ENCODE data around the gene RAB32.
A peak's percentile ranks its signal among the peaks of the same experiment; 100 is the strongest.

Gene RAB32

DNA sequence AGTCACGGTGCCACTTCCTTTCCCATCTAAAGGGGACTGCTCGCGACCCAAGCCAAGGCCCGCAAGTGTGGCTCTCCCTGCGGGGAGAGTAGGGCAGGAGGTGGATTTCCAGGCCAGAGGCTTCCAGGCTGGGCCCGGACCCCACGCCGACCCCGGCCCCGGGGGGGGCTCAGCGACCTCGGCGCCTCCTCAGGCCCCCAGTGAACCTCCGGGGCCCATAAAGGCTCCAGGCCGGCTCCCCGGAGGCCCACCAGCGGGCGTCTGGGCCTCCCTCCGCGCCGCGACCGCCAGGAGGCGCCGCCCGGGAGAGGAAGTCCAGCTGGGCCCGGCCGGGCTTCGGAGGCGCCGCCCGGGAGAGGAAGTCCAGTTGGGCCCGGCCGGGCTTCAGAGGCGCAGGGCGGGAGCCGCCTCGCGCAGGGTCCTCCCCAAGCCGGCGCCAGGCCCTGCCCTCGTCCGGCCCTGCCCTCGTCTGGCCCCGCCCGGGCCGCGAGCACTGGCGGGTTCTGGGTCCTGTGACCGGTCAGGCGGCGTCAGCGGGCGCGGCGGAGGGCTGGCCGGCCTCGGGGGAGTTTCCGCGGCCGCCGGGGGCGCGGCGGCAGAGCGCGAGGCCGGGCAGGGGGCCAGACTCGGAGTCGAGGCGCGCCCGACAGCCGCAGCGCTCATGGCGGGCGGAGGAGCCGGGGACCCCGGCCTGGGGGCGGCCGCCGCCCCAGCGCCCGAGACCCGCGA, at the start of gene RAB32:
TSS of gene RAB32 (plus strand) at position 623 of the 729 bp plus-strand sequence. CDS start at position 662, 39 bp downstream.
- Histone ChIP-seq H3K9ac (ENCODE audit: low read length in 5 of 5) (peak within 1 kb of the TSS; percentile 75 to 95 (median 91)), H3K4me3 (ENCODE audit: low read depth in 1 of 5, low read length in 5 of 5) (peak within 1 kb of the TSS; percentile 77 to 94 (median 85)), H3K27me3 (ENCODE audit: control insufficient read depth in 5 of 5, insufficient read depth in 4 of 5, low read length in 5 of 5) (no peaks in the 10 kb centered on the region), H3K4me1 (ENCODE audit: control insufficient read depth in 5 of 5, insufficient read depth in 5 of 5, low read length in 5 of 5) (peaks cover 3 to 38% (median 31%) of the 10 kb centered on the region in 5 donors), H3K27ac (ENCODE audit: low read depth, low read length) (peak within 1 kb of the TSS; percentile 97), H3K9me3 (ENCODE audit: control insufficient read depth in 5 of 5, low read length in 5 of 5) (no peaks in the 10 kb centered on the region), H3K36me3 (ENCODE audit: control insufficient read depth in 5 of 5, insufficient read depth in 5 of 5, low read length in 5 of 5) (no peaks in the 10 kb centered on the region)

DNA sequence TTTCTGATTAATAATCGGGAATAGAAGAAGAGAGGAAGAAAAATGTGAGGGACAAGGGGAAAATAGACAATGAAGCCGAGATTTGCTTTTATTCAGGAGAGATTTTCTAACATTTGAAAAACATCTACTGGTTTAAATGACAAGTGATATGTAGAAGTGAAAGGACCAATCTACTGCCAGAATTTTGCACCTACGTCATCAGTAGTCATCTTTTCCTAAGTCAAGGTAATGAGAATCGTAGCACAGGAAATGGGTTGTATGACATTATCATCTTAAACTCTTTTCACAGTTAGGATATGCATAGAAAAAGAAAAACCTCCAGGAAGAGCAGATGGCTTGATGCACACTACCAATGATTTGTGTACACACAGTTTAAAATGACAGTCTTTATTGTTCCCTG, 45.3 kb upstream of the RAB32 start:
- H3K9ac ChIP-seq (ENCODE audit: low read length in 5 of 5): no peak overlapping the region
- H3K9me3 ChIP-seq (ENCODE audit: control insufficient read depth in 5 of 5, low read length in 5 of 5): no peaks in the 10 kb centered on the region
- no peaks in the 10 kb centered on the region for H3K27me3 ChIP-seq (ENCODE audit: control insufficient read depth in 5 of 5, insufficient read depth in 4 of 5, low read length in 5 of 5)
- H3K27ac ChIP-seq (ENCODE audit: low read depth, low read length): no peak overlapping the region
- no peaks in the 10 kb centered on the region for H3K4me1 ChIP-seq (ENCODE audit: control insufficient read depth in 5 of 5, insufficient read depth in 5 of 5, low read length in 5 of 5)
- H3K36me3 ChIP-seq (ENCODE audit: control insufficient read depth in 5 of 5, insufficient read depth in 5 of 5, low read length in 5 of 5): no peaks in the 10 kb centered on the region
- no peak overlapping the region for H3K4me3 ChIP-seq (ENCODE audit: low read depth in 1 of 5, low read length in 5 of 5)

DNA sequence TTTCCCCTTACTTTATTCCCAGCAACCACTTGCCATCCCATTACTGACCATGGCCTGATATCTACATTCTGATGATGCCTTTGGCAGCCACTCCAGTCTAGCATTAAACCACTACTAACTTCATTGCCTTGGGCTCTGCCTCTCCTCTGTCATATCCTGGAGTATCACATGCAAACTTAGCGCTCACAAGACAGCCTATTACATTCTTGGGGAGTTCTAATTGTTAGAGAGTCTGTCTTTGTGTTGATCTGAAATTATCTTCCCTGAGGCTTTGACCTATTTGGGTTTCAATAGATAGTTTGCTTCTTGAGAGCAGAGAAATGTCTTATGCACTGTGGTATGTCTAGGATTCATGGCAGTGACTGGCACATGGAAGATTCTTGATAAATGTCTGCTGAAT, 40.5 kb upstream of the RAB32 start:
- no peaks in the 10 kb centered on the region for H3K27me3 ChIP-seq (ENCODE audit: control insufficient read depth in 5 of 5, insufficient read depth in 4 of 5, low read length in 5 of 5)
- H3K36me3 ChIP-seq (ENCODE audit: control insufficient read depth in 5 of 5, insufficient read depth in 5 of 5, low read length in 5 of 5): no peaks in the 10 kb centered on the region
- no peak overlapping the region for H3K9ac ChIP-seq (ENCODE audit: low read length in 5 of 5)
- H3K4me1 ChIP-seq (ENCODE audit: control insufficient read depth in 5 of 5, insufficient read depth in 5 of 5, low read length in 5 of 5): no peaks in the 10 kb centered on the region
- no peak overlapping the region for H3K4me3 ChIP-seq (ENCODE audit: low read depth in 1 of 5, low read length in 5 of 5)
- H3K9me3 ChIP-seq (ENCODE audit: control insufficient read depth in 5 of 5, low read length in 5 of 5): no peaks in the 10 kb centered on the region
- H3K27ac ChIP-seq (ENCODE audit: low read depth, low read length): no peak overlapping the region

DNA sequence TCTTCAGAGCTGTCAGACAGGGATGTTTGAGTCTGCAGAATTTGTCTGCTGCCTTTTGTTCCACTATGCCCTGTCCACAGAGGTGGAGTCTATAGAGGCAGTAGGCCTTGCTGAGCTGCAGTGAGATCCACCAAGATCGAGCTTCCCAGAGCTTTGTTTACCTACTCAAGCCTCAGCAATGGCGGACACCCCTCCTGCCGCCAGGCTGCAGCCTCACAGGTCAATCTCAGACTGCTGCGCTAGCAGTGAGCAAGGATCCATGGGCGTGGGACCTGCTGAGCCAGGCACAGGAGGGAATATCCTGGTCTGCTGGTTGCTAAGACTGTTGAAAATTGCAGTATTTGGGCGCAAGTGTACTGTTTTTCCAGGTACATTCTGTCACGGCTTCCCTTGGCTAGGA, 28.4 kb upstream of the RAB32 start:
- Histone ChIP-seq H3K9ac (ENCODE audit: low read length in 5 of 5) (no peak overlapping the region), H3K27ac (ENCODE audit: low read depth, low read length) (no peak overlapping the region), H3K9me3 (ENCODE audit: control insufficient read depth in 5 of 5, low read length in 5 of 5) (peaks cover 0 to 4% (median 0%) of the 10 kb centered on the region in 5 donors), H3K27me3 (ENCODE audit: control insufficient read depth in 5 of 5, insufficient read depth in 4 of 5, low read length in 5 of 5) (peaks cover 0 to 2% (median 0%) of the 10 kb centered on the region in 5 donors), H3K4me1 (ENCODE audit: control insufficient read depth in 5 of 5, insufficient read depth in 5 of 5, low read length in 5 of 5) (no peaks in the 10 kb centered on the region), H3K4me3 (ENCODE audit: low read depth in 1 of 5, low read length in 5 of 5) (no peak overlapping the region), H3K36me3 (ENCODE audit: control insufficient read depth in 5 of 5, insufficient read depth in 5 of 5, low read length in 5 of 5) (no peaks in the 10 kb centered on the region)

DNA sequence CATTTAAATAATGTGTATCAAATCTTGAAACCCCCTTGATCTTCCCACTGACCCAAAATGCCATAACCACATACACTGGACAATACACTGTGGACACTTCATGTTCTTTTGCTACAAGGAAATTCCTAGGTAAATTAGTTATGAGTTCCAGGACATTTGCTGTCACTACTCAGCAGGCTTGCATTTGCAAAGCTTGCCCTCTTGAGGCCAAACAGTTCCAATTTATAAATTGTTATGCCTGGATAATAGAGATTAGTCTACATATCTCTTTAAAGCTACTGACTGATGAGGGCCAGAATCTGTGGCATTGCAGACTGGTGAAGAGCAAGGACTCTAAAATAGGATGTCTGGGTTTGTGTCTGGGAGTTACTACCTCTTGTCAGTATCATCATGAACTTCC, 17.4 kb upstream of the RAB32 start:
- Histone ChIP-seq H3K4me3 (ENCODE audit: low read depth in 1 of 5, low read length in 5 of 5) (no peak overlapping the region), H3K27ac (ENCODE audit: low read depth, low read length) (no peak overlapping the region), H3K36me3 (ENCODE audit: control insufficient read depth in 5 of 5, insufficient read depth in 5 of 5, low read length in 5 of 5) (no peaks in the 10 kb centered on the region), H3K4me1 (ENCODE audit: control insufficient read depth in 5 of 5, insufficient read depth in 5 of 5, low read length in 5 of 5) (no peaks in the 10 kb centered on the region), H3K27me3 (ENCODE audit: control insufficient read depth in 5 of 5, insufficient read depth in 4 of 5, low read length in 5 of 5) (no peaks in the 10 kb centered on the region), H3K9me3 (ENCODE audit: control insufficient read depth in 5 of 5, low read length in 5 of 5) (peaks cover 0 to 12% (median 5%) of the 10 kb centered on the region in 5 donors), H3K9ac (ENCODE audit: low read length in 5 of 5) (no peak overlapping the region)

DNA sequence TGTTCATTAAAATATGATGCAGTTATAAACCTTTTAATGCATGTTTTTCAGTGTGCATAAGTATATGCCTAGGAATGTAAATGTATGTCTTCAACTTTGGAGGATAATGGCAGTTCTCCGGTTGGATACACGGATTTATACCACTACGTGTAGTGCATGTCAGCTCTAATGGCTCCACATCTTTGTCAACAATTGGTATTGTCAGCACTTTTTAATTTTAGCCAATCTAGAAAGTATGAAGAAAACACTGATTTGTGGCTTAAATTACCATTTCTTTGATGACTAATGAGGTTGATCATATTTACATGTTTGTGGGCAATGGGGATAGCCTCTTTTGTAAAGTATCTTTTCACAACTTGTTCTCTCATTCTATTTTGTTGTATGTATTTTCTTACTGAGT, 10.9 kb upstream of the RAB32 start:
- Histone ChIP-seq H3K27me3 (ENCODE audit: control insufficient read depth in 5 of 5, insufficient read depth in 4 of 5, low read length in 5 of 5) (no peaks in the 10 kb centered on the region), H3K9ac (ENCODE audit: low read length in 5 of 5) (no peak overlapping the region), H3K27ac (ENCODE audit: low read depth, low read length) (no peak overlapping the region), H3K9me3 (ENCODE audit: control insufficient read depth in 5 of 5, low read length in 5 of 5) (peaks cover 0 to 4% (median 0%) of the 10 kb centered on the region in 5 donors), H3K36me3 (ENCODE audit: control insufficient read depth in 5 of 5, insufficient read depth in 5 of 5, low read length in 5 of 5) (no peaks in the 10 kb centered on the region), H3K4me1 (ENCODE audit: control insufficient read depth in 5 of 5, insufficient read depth in 5 of 5, low read length in 5 of 5) (no peaks in the 10 kb centered on the region), H3K4me3 (ENCODE audit: low read depth in 1 of 5, low read length in 5 of 5) (no peak overlapping the region)

DNA sequence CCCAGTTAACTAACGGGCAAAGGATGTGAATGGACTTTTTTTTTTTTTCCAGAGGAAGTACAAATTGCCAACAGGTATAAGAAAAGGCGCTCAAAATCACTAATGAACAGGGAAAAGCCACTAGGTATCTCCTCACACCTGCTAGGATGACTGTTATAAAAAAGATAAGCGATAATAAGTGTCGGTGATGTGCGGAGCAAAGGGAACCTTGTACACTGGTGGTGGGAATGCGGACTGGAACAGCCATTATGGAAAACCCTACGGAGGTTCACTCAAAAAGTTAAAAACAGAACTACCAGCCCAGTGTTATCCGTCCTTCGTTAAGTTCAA, 787 bp upstream of the RAB32 start:
- H3K27me3 ChIP-seq (ENCODE audit: control insufficient read depth in 5 of 5, insufficient read depth in 4 of 5, low read length in 5 of 5): no peaks in the 10 kb centered on the region
- no peaks in the 10 kb centered on the region for H3K36me3 ChIP-seq (ENCODE audit: control insufficient read depth in 5 of 5, insufficient read depth in 5 of 5, low read length in 5 of 5)
- peak overlapping the region in 4 of 5 donors; percentile 70 to 91 (median 84) for H3K9ac ChIP-seq (ENCODE audit: low read length in 5 of 5)
- H3K9me3 ChIP-seq (ENCODE audit: control insufficient read depth in 5 of 5, low read length in 5 of 5): no peaks in the 10 kb centered on the region
- H3K4me1 ChIP-seq (ENCODE audit: control insufficient read depth in 5 of 5, insufficient read depth in 5 of 5, low read length in 5 of 5): peaks cover 3 to 33% (median 31%) of the 10 kb centered on the region in 5 donors
- peak overlapping the region; percentile 87 for H3K27ac ChIP-seq (ENCODE audit: low read depth, low read length)
- peak overlapping the region; percentile 58 to 69 (median 67) for H3K4me3 ChIP-seq (ENCODE audit: low read depth in 1 of 5, low read length in 5 of 5)

DNA sequence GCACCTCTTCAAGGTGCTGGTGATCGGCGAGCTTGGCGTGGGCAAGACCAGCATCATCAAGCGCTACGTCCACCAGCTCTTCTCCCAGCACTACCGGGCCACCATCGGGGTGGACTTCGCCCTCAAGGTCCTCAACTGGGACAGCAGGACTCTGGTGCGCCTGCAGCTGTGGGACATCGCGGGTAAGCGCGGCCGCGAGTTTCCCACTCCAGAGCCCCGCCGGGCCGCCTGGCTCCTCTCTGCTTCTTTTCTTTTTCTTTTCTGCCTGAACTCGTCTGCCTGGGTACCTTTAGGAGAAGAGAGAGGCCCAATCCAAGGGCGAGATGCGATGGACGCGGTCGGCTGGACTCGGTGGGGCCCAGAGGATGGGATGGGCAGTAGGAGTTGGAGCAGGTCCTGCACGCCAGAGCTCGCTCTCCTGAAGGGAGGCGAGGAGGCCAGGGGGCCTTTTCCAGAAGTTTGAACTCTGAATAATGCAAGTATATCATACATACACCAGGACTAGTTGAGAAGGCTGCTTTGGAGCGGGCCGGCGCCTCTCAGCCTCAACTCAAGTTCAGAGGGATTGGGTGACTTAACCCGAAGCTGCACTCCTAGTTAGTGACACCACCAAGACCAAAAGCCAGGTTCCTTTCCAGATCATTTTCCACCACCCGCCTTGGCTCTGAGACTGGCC, 445 bp downstream of the RAB32 start:
- Histone ChIP-seq H3K36me3 (ENCODE audit: control insufficient read depth in 5 of 5, insufficient read depth in 5 of 5, low read length in 5 of 5) (peaks cover 0 to 2% (median 0%) of the 10 kb centered on the region in 5 donors), H3K27me3 (ENCODE audit: control insufficient read depth in 5 of 5, insufficient read depth in 4 of 5, low read length in 5 of 5) (no peaks in the 10 kb centered on the region), H3K4me3 (ENCODE audit: low read depth in 1 of 5, low read length in 5 of 5) (peak overlapping the region; percentile 77 to 94 (median 85)), H3K4me1 (ENCODE audit: control insufficient read depth in 5 of 5, insufficient read depth in 5 of 5, low read length in 5 of 5) (peaks cover 3 to 40% (median 31%) of the 10 kb centered on the region in 5 donors), H3K9me3 (ENCODE audit: control insufficient read depth in 5 of 5, low read length in 5 of 5) (no peaks in the 10 kb centered on the region), H3K27ac (ENCODE audit: low read depth, low read length) (peak overlapping the region; percentile 97), H3K9ac (ENCODE audit: low read length in 5 of 5) (peak overlapping the region; percentile 75 to 95 (median 90))

DNA sequence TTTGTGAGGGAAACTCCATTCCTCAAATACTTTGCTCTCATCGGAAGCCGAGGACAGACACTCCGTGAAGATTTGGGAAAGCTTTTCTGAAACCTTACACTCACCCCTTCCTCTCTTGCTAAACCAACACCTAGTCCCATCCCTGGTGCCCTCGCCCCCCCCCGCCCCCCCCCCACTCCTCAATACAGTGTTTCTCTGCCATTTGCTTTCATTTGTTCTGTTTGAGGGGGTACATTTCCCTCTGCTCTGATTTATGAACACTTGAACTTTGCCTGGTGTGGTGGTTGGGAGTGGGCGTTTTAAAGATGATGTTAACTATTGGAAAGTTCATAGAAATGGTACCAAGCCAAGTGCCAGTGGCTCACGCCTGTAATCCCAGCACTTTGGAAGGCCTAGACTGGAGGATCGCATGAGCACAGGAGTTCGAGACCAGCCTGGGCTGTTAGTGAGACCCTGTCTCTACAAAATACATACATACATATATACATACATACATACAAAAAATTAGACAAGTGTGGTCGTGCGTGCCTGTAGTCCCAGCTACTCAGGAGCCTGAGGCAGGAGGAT, 1.1 kb downstream of the RAB32 start:
- H3K36me3 ChIP-seq (ENCODE audit: control insufficient read depth in 5 of 5, insufficient read depth in 5 of 5, low read length in 5 of 5): peaks cover 2 to 6% (median 4%) of the 10 kb centered on the region in 5 donors
- peaks cover 3 to 43% (median 31%) of the 10 kb centered on the region in 5 donors for H3K4me1 ChIP-seq (ENCODE audit: control insufficient read depth in 5 of 5, insufficient read depth in 5 of 5, low read length in 5 of 5)
- no peaks in the 10 kb centered on the region for H3K9me3 ChIP-seq (ENCODE audit: control insufficient read depth in 5 of 5, low read length in 5 of 5)
- peak overlapping the region; percentile 75 to 95 (median 90) for H3K9ac ChIP-seq (ENCODE audit: low read length in 5 of 5)
- H3K4me3 ChIP-seq (ENCODE audit: low read depth in 1 of 5, low read length in 5 of 5): peak overlapping the region; percentile 77 to 94 (median 85)
- H3K27me3 ChIP-seq (ENCODE audit: control insufficient read depth in 5 of 5, insufficient read depth in 4 of 5, low read length in 5 of 5): no peaks in the 10 kb centered on the region
- peak overlapping the region; percentile 97 for H3K27ac ChIP-seq (ENCODE audit: low read depth, low read length)

DNA sequence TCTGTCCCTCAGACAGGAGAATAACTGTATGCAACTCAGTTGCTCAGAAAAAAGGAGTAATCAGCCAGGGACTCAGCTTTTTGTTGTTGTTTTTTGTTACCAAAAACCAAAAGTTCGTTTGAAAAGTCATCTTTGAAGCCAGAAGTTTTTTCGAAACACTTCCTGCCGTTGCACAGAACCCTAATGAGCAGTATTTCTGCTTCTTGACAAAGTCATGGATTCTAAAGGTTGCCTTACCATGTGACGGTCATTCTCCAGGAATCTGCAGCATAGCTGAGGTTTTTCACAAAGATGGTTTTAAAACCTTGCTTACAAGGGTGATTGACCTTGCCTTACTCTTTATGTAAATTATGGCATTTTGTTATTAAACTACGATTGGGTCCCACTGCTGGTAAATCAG, 1.9 kb downstream of the RAB32 start:
- peak overlapping the region; percentile 97 for H3K27ac ChIP-seq (ENCODE audit: low read depth, low read length)
- peaks cover 3 to 43% (median 31%) of the 10 kb centered on the region in 5 donors for H3K4me1 ChIP-seq (ENCODE audit: control insufficient read depth in 5 of 5, insufficient read depth in 5 of 5, low read length in 5 of 5)
- H3K9me3 ChIP-seq (ENCODE audit: control insufficient read depth in 5 of 5, low read length in 5 of 5): no peaks in the 10 kb centered on the region
- no peaks in the 10 kb centered on the region for H3K27me3 ChIP-seq (ENCODE audit: control insufficient read depth in 5 of 5, insufficient read depth in 4 of 5, low read length in 5 of 5)
- H3K36me3 ChIP-seq (ENCODE audit: control insufficient read depth in 5 of 5, insufficient read depth in 5 of 5, low read length in 5 of 5): peaks cover 6 to 9% (median 7%) of the 10 kb centered on the region in 5 donors
- peak overlapping the region; percentile 77 to 94 (median 85) for H3K4me3 ChIP-seq (ENCODE audit: low read depth in 1 of 5, low read length in 5 of 5)
- peak overlapping the region in 4 of 5 donors; percentile 25 to 78 (median 72) for H3K9ac ChIP-seq (ENCODE audit: low read length in 5 of 5)

Data from subcutaneous abdominal adipose tissue (tissue), 5 donors.